Large intestine (tissue), 12 donors: ENCODE results near the gene TBX4. TPM values are rescaled to one million over a fixed set of nuclear protein-coding genes. Genes with fewer than 3 reads are reported as not detected.

Source experiments
- DNase-seq, 2 donors: peaks; one replicate each; pipeline versions ENCODE4 v3.0.0 to v3.0.0-alpha.2; 2013
- H3K27ac ChIP-seq: one replicate; pipeline ENCODE4 v1.5.1; 2013; ENCODE audit warnings: low read length
- H3K27me3 ChIP-seq: 2 replicates; pipeline ENCODE4 v1.6.1; 2013; ENCODE audit warnings: low read length; ENCODE audit not compliant: control insufficient read depth, insufficient read depth
- H3K36me3 ChIP-seq: 2 replicates; pipeline ENCODE4 v1.6.1; 2013; ENCODE audit warnings: low read length; ENCODE audit not compliant: control insufficient read depth, insufficient read depth
- H3K4me1 ChIP-seq: one replicate; pipeline ENCODE4 v1.6.1; 2013; ENCODE audit warnings: low read length; ENCODE audit not compliant: control insufficient read depth, insufficient read depth
- H3K4me3 ChIP-seq: one replicate; pipeline ENCODE4 v1.5.1; 2013; ENCODE audit warnings: low read length
- H3K9me3 ChIP-seq: one replicate; pipeline ENCODE4 v1.6.1; 2013; ENCODE audit warnings: mild to moderate bottlenecking, low read depth, low read length, moderate library complexity; ENCODE audit not compliant: control insufficient read depth
- WGBS: methylation state at CpG from one replicate; pipeline ENCODE4 v1.1.5; 2013; ENCODE audit warnings: low lambda C conversion rate; ENCODE audit not compliant: insufficient coverage; 5-methylcytosine and 5-hydroxymethylcytosine counted together
- long read RNA-seq, 11 donors: transcript quantifications; one replicate each; lab custom pipeline, GENCODE V29; 2026
- polyA plus RNA-seq: library from polyadenylated mRNA; unstranded; fragments of 120-200 nt; gene quantifications from one replicate; pipeline ENCODE4 v1.2.1, GENCODE V29; 2013

Gene TBX4
- polyA plus RNA-seq = 0.10 TPM
- long read RNA-seq, donor 1 = 0 reads
- long read RNA-seq, donor 2 = 0 reads
- long read RNA-seq, donor 3 = 0 reads
- long read RNA-seq, donor 4 = 0 reads
- long read RNA-seq, donor 5, partial matches to known transcripts = 0 of 3 reads
- long read RNA-seq, donor 5, other reads (novel, unspliced or antisense) = 0 of 3 reads
- long read RNA-seq, donor 6 = 0 reads
- long read RNA-seq, donor 7 = 0 reads
- long read RNA-seq, donor 8 = 0 reads
- long read RNA-seq, donor 9 = 0 reads
- long read RNA-seq, donor 10 = 0 reads
- long read RNA-seq, donor 11 = 0 reads

- Histone ChIP-seq H3K9me3 (peaks cover 29% of the 10 kb centered on the region), H3K27ac (no peak within 1 kb of the TSS), H3K4me1 (peaks cover 38% of the 10 kb centered on the region), H3K27me3 (peaks cover 83% of the 10 kb centered on the region), H3K4me3 (no peak within 1 kb of the TSS), H3K36me3 (no peaks in the 10 kb centered on the region)
- 14% methylated on average over 6 of the region's 59 CpGs for WGBS
- DNase-seq = peak in 1 of 2 donors; percentile 34
These were observed at the start of gene TBX4 for GRCh38 chr17:61452301-61453290. Gene TBX4, plus strand, starts transcription at chr17:61452422. Its CDS starts 4,069 bp downstream, at chr17:61456491.

GRCh38 chr17:61402978-61403800 lies 49.0 kb upstream of the TBX4 start:
- Histone ChIP-seq H3K4me3 (peak overlapping the region; percentile 25), H3K9me3 (peaks cover 28% of the 10 kb centered on the region), H3K27ac (no peak overlapping the region), H3K27me3 (peaks cover 93% of the 10 kb centered on the region), H3K4me1 (peaks cover 8% of the 10 kb centered on the region), H3K36me3 (peaks cover 5% of the 10 kb centered on the region)
- WGBS = no CpG with 5 or more reads among the region's 55 CpGs
- peak in 1 of 2 donors; percentile 62 for DNase-seq

GRCh38 chr17:61403801-61404662 lies 48.2 kb upstream of the TBX4 start:
- WGBS = no CpG with 5 or more reads among the region's 66 CpGs
- Histone ChIP-seq H3K36me3 (peaks cover 7% of the 10 kb centered on the region), H3K4me3 (peak overlapping the region; percentile 25), H3K27me3 (peaks cover 93% of the 10 kb centered on the region), H3K27ac (no peak overlapping the region), H3K9me3 (peaks cover 31% of the 10 kb centered on the region), H3K4me1 (peaks cover 14% of the 10 kb centered on the region)
- DNase-seq = no peak

GRCh38 chr17:61404663-61404912 lies 47.6 kb upstream of the TBX4 start:
- Histone ChIP-seq H3K36me3 (peaks cover 7% of the 10 kb centered on the region), H3K4me3 (peak overlapping the region; percentile 25), H3K9me3 (peaks cover 31% of the 10 kb centered on the region), H3K4me1 (peaks cover 14% of the 10 kb centered on the region), H3K27ac (no peak overlapping the region), H3K27me3 (peaks cover 91% of the 10 kb centered on the region)
- WGBS = no CpG with 5 or more reads among the region's 27 CpGs
- no peak for DNase-seq

- peaks cover 17% of the 10 kb centered on the region for H3K4me1 ChIP-seq
- H3K27ac ChIP-seq = no peak overlapping the region
- H3K9me3 ChIP-seq = peaks cover 31% of the 10 kb centered on the region
- no peak overlapping the region for H3K4me3 ChIP-seq
- H3K36me3 ChIP-seq = peaks cover 7% of the 10 kb centered on the region
- H3K27me3 ChIP-seq = peaks cover 94% of the 10 kb centered on the region
- no CpG with 5 or more reads among the region's 71 CpGs for WGBS
- DNase-seq = no peak
These were observed 47.1 kb upstream of the TBX4 start for GRCh38 chr17:61404913-61405685.

GRCh38 chr17:61405686-61406536 lies 46.3 kb upstream of the TBX4 start:
- peaks cover 96% of the 10 kb centered on the region for H3K27me3 ChIP-seq
- no CpG with 5 or more reads among the region's 37 CpGs for WGBS
- peaks cover 7% of the 10 kb centered on the region for H3K36me3 ChIP-seq
- DNase-seq = no peak
- peaks cover 28% of the 10 kb centered on the region for H3K9me3 ChIP-seq
- H3K4me3 ChIP-seq = peak overlapping the region; percentile 4
- H3K27ac ChIP-seq = peak overlapping the region; percentile 17
- peaks cover 22% of the 10 kb centered on the region for H3K4me1 ChIP-seq

- no CpG with 5 or more reads among the region's 1 CpG for WGBS
- Histone ChIP-seq H3K4me3 (no peak overlapping the region), H3K36me3 (peaks cover 7% of the 10 kb centered on the region), H3K4me1 (peaks cover 22% of the 10 kb centered on the region), H3K9me3 (peaks cover 32% of the 10 kb centered on the region), H3K27me3 (peaks cover 96% of the 10 kb centered on the region), H3K27ac (no peak overlapping the region)
- DNase-seq = no peak
These were observed 45.7 kb upstream of the TBX4 start for GRCh38 chr17:61406537-61406845.

- no CpG with 5 or more reads among the region's 8 CpGs for WGBS
- DNase-seq = no peak
- H3K9me3 ChIP-seq = peaks cover 33% of the 10 kb centered on the region
- no peak overlapping the region for H3K4me3 ChIP-seq
- peaks cover 97% of the 10 kb centered on the region for H3K27me3 ChIP-seq
- no peak overlapping the region for H3K27ac ChIP-seq
- H3K36me3 ChIP-seq = peaks cover 7% of the 10 kb centered on the region
- H3K4me1 ChIP-seq = peaks cover 22% of the 10 kb centered on the region
These were observed 45.0 kb upstream of the TBX4 start for GRCh38 chr17:61406971-61407911.
